ENCODE results near the gene CFHR3.
"Not testable (repeated sequence)": the region's sequence is repeated elsewhere in the genome, so short reads cannot be mapped to it uniquely, and the experiment has no call there.

DNA sequence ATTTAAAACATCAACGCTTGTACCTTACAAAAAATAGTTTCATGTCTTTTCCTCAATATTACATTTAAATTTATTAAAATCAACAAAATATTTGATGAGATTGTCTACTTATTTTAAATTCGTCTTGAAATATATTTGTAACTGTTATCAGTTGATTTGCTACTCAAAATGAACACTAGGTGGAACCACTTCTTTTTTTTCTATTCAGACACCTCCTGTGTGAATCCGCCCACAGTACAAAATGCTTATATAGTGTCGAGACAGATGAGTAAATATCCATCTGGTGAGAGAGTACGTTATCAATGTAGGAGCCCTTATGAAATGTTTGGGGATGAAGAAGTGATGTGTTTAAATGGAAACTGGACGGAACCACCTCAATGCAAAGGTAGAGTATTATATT, 31.4 kb upstream of the CFHR3 start:
- TF ChIP-seq, protein P1, sequence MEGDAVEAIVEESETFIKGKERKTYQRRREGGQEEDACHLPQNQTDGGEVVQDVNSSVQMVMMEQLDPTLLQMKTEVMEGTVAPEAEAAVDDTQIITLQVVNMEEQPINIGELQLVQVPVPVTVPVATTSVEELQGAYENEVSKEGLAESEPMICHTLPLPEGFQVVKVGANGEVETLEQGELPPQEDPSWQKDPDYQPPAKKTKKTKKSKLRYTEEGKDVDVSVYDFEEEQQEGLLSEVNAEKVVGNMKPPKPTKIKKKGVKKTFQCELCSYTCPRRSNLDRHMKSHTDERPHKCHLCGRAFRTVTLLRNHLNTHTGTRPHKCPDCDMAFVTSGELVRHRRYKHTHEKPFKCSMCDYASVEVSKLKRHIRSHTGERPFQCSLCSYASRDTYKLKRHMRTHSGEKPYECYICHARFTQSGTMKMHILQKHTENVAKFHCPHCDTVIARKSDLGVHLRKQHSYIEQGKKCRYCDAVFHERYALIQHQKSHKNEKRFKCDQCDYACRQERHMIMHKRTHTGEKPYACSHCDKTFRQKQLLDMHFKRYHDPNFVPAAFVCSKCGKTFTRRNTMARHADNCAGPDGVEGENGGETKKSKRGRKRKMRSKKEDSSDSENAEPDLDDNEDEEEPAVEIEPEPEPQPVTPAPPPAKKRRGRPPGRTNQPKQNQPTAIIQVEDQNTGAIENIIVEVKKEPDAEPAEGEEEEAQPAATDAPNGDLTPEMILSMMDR (IDR thresholded peaks at IDR 0.05 in 8 of 11, conservative IDR thresholded peaks at IDR 0.05 in 3 of 11), result not testable (repeated sequence)
- TF ChIP-seq POLR2AphosphoS5, POLR2A (IDR thresholded peaks at IDR 0.05): not testable (repeated sequence)
